ENCODE measurements around the gene SPAG16.

DNA sequence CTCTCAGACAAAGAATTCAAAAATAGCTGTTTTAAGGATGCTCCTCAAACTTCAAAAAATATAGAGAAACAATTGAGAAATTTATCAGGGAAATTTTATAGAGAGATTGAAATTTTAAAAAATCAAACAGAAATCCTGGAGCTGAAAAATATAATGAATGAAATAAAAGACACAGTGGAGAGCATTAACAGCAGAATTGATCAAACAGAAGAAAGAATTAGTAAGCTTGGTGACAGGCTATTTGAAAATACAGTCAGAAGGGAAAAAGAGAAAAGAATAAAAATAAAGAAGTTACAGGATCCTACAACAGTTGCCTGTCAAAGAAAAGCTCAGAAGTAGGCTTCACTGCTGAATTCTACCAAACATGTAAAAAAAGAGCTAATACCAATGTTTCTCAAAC, 832.8 kb downstream of the SPAG16 start:
- TF ChIP-seq CTCF (IDR thresholded peaks at IDR 0.05; ENCODE audit: insufficient read depth, low read length), result no peak
- TF ChIP-seq SPI1 (IDR thresholded peaks at IDR 0.05; ENCODE audit: borderline replicate concordance, low read depth), result no peak
- TF ChIP-seq GABPA (IDR thresholded peaks at IDR 0.05; ENCODE audit: low read depth), result no peak
- TF ChIP-seq POLR2AphosphoS5 (IDR thresholded peaks at IDR 0.05; ENCODE audit: low read depth), result no peak
- no peak for TF ChIP-seq REST (IDR thresholded peaks at IDR 0.05; ENCODE audit: insufficient replicate concordance, low read depth)

All from HL-60 (cell line).